Right kidney (tissue), 1 donor: Measurements from ENCODE around the gene MICALL1.

Source experiments
- DNase-seq: peaks from one replicate; pipeline ENCODE4 v3.0.0-alpha.2; 2016

The MICALL1 gene

GRCh38 chr22:37983860-37984791 lies 78.0 kb downstream of the MICALL1 start, which contains the start of gene SOX10:
Gene SOX10, minus strand, starts transcription at chr22:37984555. Its CDS starts 771 bp downstream, at chr22:37983784.
- no peak for DNase-seq

GRCh38 chr22:37985050-37985585 lies 79.0 kb downstream of the MICALL1 start:
- DNase-seq = no peak

DNA sequence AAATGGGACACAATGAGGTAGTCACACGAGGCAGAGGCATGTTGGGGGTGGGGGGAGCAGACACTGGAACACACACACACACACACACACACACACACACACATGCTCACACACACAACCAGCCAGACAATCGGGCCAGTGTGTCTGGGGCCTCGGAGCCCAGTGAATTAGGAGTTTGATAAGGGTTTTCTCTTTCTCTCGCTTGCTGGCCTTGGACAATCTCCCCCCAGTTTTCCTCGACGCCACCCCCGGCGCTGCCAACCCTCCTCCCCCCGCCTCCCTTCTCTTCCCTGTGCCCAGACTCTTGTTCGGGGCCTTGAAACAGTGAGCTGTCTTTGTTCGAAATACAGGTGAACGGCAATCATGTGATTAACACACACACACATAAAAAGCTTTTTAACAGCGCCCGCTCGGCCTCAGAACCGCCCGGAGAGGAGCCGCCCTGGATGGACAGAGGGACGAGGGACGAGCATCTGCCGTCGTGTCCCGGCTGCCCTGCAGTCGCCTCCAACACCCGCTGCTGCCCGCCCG lies 79.7 kb downstream of the MICALL1 start:
- no peak for DNase-seq

- DNase-seq = no peak
These were observed 80.3 kb downstream of the MICALL1 start for GRCh38 chr22:37986371-37986770.

- no peak for DNase-seq
These were observed 83.3 kb downstream of the MICALL1 start for GRCh38 chr22:37989146-37990045.

GRCh38 chr22:37990301-37990700 lies 84.2 kb downstream of the MICALL1 start:
- no peak for DNase-seq

GRCh38 chr22:37990862-37991261 lies 84.8 kb downstream of the MICALL1 start:
- no peak for DNase-seq

GRCh38 chr22:37991731-37992442 lies 85.8 kb downstream of the MICALL1 start:
- DNase-seq = no peak
